WTC11 (cell line): ENCODE data around the gene LRRC10. TPM values are rescaled to one million over a fixed set of nuclear protein-coding genes. Genes with fewer than 3 reads are reported as not detected.

Source experiments
- ATAC-seq: fragments of 200-7000 bp; cut with Tn5 transposase; 2 replicates; pipeline ENCODE4 v1.10.0; 2021; ENCODE audit warnings: mild to moderate bottlenecking, moderate library complexity
- CTCF ChIA-PET: fragments of 300-600 bp; sonication (Branson Sonifier 250); formaldehyde crosslinking; loops from one replicate; lab custom pipeline; 2021; ENCODE audit warnings: antibody characterized with exemption; lab: Charles Lee
- POLR2A ChIA-PET: fragments of 350-600 bp; sonication (Branson Sonifier 250); formaldehyde crosslinking; loops from one replicate; lab custom pipeline; 2021; ENCODE audit warnings: antibody characterized with exemption; lab: Charles Lee
- DNase-seq: peaks from one replicate; pipeline ENCODE4 v3.0.0; 2021; ENCODE audit warnings: low spot score
- H3K27ac Mint-ChIP-seq: 2 replicates; pipeline ENCODE4 v1.8.0; 2021; ENCODE audit warnings: mixed read lengths
- H3K27me3 Mint-ChIP-seq: 2 replicates; pipeline ENCODE4 v1.8.0; 2021; ENCODE audit warnings: low read depth, mild to moderate bottlenecking, moderate library complexity, mixed read lengths
- H3K36me3 Mint-ChIP-seq: 2 replicates; pipeline ENCODE4 v1.8.0; 2021; ENCODE audit warnings: mixed read lengths
- H3K4me1 Mint-ChIP-seq: 2 replicates; pipeline ENCODE4 v1.8.0; 2022; ENCODE audit warnings: mixed read lengths
- H3K4me3 Mint-ChIP-seq: 2 replicates; pipeline ENCODE4 v1.8.0; 2021; ENCODE audit warnings: mild to moderate bottlenecking, moderate library complexity, mixed read lengths
- H3K9me3 Mint-ChIP-seq: 2 replicates; pipeline ENCODE4 v1.8.0; 2021; ENCODE audit warnings: mixed read lengths
- CREB1 ChIP-seq: sonication (generic); formaldehyde crosslinking; IDR thresholded peaks from 2 replicates; pipeline ENCODE4 v1.8.0; 2023; ENCODE audit warnings: mild to moderate bottlenecking, missing genetic modification reagents
- GRHL2 ChIP-seq: fragments of 250-450 bp; sonication (Bioruptor Pico); IDR thresholded peaks from 2 replicates; pipeline ENCODE4 v1.8.0; 2022; ENCODE audit warnings: mild to moderate bottlenecking, moderate library complexity; ENCODE audit not compliant: insufficient replicate concordance, severe bottlenecking
- NFE2L1 ChIP-seq: sonication (generic); formaldehyde crosslinking; IDR thresholded peaks from 2 replicates; pipeline ENCODE4 v1.8.1; 2023; ENCODE audit warnings: missing genetic modification reagents
- NFYB ChIP-seq: sonication (generic); formaldehyde crosslinking; conservative IDR thresholded peaks from 2 replicates; pipeline ENCODE4 v1.8.0; 2022; ENCODE audit warnings: low read depth, missing genetic modification reagents
- OVOL2 ChIP-seq: fragments of 250-450 bp; sonication (Bioruptor Pico); IDR thresholded peaks from 2 replicates; pipeline ENCODE4 v1.9.0; 2021; ENCODE audit warnings: mild to moderate bottlenecking, borderline replicate concordance
- PRRX2 ChIP-seq: fragments of 250-450 bp; sonication (Bioruptor Pico); IDR thresholded peaks from 2 replicates; pipeline ENCODE4 v1.8.0; 2021; ENCODE audit warnings: mild to moderate bottlenecking
- RORB ChIP-seq: fragments of 250-450 bp; sonication (Bioruptor Pico); IDR thresholded peaks from 2 replicates; pipeline ENCODE4 v1.9.0; 2021; ENCODE audit warnings: mild to moderate bottlenecking
- SOX15 ChIP-seq: fragments of 250-450 bp; sonication (Bioruptor Pico); IDR thresholded peaks from 2 replicates; pipeline ENCODE4 v1.9.0; 2021; ENCODE audit warnings: mild to moderate bottlenecking
- TCF7 ChIP-seq: sonication (generic); formaldehyde crosslinking; IDR thresholded peaks from 2 replicates; pipeline ENCODE4 v1.8.0; 2022; ENCODE audit warnings: mild to moderate bottlenecking, low read depth, missing genetic modification reagents, moderate library complexity
- TP53 ChIP-seq: sonication (generic); formaldehyde crosslinking; IDR thresholded peaks from 2 replicates; pipeline ENCODE4 v1.8.1; 2023; ENCODE audit warnings: mild to moderate bottlenecking, missing genetic modification reagents
- ZBTB21 ChIP-seq: sonication (generic); formaldehyde crosslinking; IDR thresholded peaks from 2 replicates; pipeline ENCODE4 v1.8.1; 2023; ENCODE audit warnings: mild to moderate bottlenecking, missing genetic modification reagents, borderline replicate concordance
- ZNF219 ChIP-seq: sonication (generic); formaldehyde crosslinking; IDR thresholded peaks from 2 replicates; pipeline ENCODE4 v1.8.0; 2023; ENCODE audit warnings: missing genetic modification reagents, mild to moderate bottlenecking, borderline replicate concordance
- ZNF232 ChIP-seq: sonication (generic); formaldehyde crosslinking; IDR thresholded peaks from 2 replicates; pipeline ENCODE4 v1.8.0; 2022; ENCODE audit warnings: mild to moderate bottlenecking, missing genetic modification reagents
- ZNF317 ChIP-seq: sonication (generic); formaldehyde crosslinking; IDR thresholded peaks from 2 replicates; pipeline ENCODE4 v1.8.1; 2023; ENCODE audit warnings: low read depth, mild to moderate bottlenecking, moderate library complexity, missing genetic modification reagents, borderline replicate concordance
- ZNF423 ChIP-seq: fragments of 250-450 bp; sonication (Bioruptor Pico); IDR thresholded peaks from 2 replicates; pipeline ENCODE4 v2.1.2; 2022; ENCODE audit warnings: mild to moderate bottlenecking, moderate library complexity
- total RNA-seq: library from RNA; stranded (reverse); gene quantifications from 3 replicates; pipeline ENCODE4 v1.2.3, GENCODE V29; 2021
- TF ChIP-seq, protein P1 (sequence below): sonication (generic); formaldehyde crosslinking; IDR thresholded peaks from 2 replicates; pipeline ENCODE4 v1.8.0; 2022; ENCODE audit warnings: mild to moderate bottlenecking, missing genetic modification reagents
- TF ChIP-seq, protein P2 (sequence below): sonication (generic); formaldehyde crosslinking; IDR thresholded peaks from 2 replicates; pipeline ENCODE4 v1.8.1; 2022; ENCODE audit warnings: low read depth, mild to moderate bottlenecking, moderate library complexity, missing genetic modification reagents, borderline replicate concordance
- TF ChIP-seq, protein P3 (sequence below): sonication (generic); formaldehyde crosslinking; IDR thresholded peaks from 2 replicates; pipeline ENCODE4 v1.8.0; 2022; ENCODE audit warnings: mild to moderate bottlenecking, missing genetic modification reagents
- TF ChIP-seq, protein P4 (sequence below): sonication (generic); formaldehyde crosslinking; IDR thresholded peaks from 2 replicates; pipeline ENCODE4 v1.8.1; 2023; ENCODE audit warnings: mild to moderate bottlenecking, missing genetic modification reagents, moderate library complexity
- TF ChIP-seq, protein P5 (sequence below): sonication (generic); formaldehyde crosslinking; IDR thresholded peaks from 2 replicates; pipeline ENCODE4 v1.8.1; 2023; ENCODE audit warnings: mild to moderate bottlenecking, missing genetic modification reagents, borderline replicate concordance
- TF ChIP-seq, protein P6 (sequence below): sonication (generic); formaldehyde crosslinking; conservative IDR thresholded peaks from 2 replicates; pipeline ENCODE4 v1.8.1; 2022; ENCODE audit warnings: mild to moderate bottlenecking, missing genetic modification reagents
- TF ChIP-seq, protein P7 (sequence below): fragments of 250-450 bp; sonication (Bioruptor Pico); IDR thresholded peaks from 2 replicates; pipeline ENCODE4 v1.9.0; 2021; ENCODE audit warnings: moderate library complexity, mild to moderate bottlenecking, inconsistent platforms, borderline replicate concordance
- TF ChIP-seq, protein P8 (sequence below): sonication (generic); formaldehyde crosslinking; IDR thresholded peaks from 2 replicates; pipeline ENCODE4 v1.8.1; 2023; ENCODE audit warnings: mild to moderate bottlenecking, moderate library complexity, missing genetic modification reagents

Gene LRRC10
- total RNA-seq, 1 experiment from 2014 or later = not detected

DNA sequence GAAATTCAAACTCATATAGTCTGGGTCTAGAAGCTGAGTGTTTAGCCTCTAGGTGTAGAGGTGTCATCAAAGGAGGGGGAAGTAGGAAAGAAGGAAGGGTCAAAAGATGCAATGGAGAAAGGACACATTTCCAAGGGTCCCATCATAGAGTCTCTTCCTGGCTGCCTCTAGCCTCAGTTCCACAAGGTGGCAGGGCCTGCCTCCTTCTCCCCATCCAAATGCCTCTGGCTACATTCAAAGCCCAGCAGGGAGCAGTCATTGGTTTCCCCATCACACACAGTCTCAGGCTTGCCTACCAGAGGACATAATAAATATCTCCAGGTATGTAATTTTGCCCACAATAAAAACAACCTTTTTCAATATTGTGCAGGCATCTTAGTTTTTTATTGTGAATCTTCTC, 27.5 kb downstream of the LRRC10 start:
- TF ChIP-seq, protein P1, sequence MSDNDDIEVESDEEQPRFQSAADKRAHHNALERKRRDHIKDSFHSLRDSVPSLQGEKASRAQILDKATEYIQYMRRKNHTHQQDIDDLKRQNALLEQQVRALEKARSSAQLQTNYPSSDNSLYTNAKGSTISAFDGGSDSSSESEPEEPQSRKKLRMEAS (CRISPR knock-in tag) = no peak
- TF ChIP-seq, protein P2, sequence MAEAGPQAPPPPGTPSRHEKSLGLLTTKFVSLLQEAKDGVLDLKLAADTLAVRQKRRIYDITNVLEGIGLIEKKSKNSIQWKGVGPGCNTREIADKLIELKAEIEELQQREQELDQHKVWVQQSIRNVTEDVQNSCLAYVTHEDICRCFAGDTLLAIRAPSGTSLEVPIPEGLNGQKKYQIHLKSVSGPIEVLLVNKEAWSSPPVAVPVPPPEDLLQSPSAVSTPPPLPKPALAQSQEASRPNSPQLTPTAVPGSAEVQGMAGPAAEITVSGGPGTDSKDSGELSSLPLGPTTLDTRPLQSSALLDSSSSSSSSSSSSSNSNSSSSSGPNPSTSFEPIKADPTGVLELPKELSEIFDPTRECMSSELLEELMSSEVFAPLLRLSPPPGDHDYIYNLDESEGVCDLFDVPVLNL = no peak
- TF ChIP-seq ZNF219 (CRISPR knock-in tag) = no peak
- no peak for TF ChIP-seq NFYB (CRISPR knock-in tag)
- TF ChIP-seq, protein P3, sequence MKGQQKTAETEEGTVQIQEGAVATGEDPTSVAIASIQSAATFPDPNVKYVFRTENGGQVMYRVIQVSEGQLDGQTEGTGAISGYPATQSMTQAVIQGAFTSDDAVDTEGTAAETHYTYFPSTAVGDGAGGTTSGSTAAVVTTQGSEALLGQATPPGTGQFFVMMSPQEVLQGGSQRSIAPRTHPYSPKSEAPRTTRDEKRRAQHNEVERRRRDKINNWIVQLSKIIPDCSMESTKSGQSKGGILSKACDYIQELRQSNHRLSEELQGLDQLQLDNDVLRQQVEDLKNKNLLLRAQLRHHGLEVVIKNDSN (CRISPR knock-in tag) = no peak
- no peak for TF ChIP-seq ZNF317 (CRISPR knock-in tag)
- no peak for TF ChIP-seq ZNF423 (CRISPR knock-in tag)
- no peak for TF ChIP-seq SOX15 (CRISPR knock-in tag)
- ChIA-PET POLR2A (no interaction called here), CTCF (interaction anchor here (1.0 to 4.5 kb wide), 2 partner anchors 13 to 16 kb away, joined by 4 to 34 read pairs; no protein-coding TSS in a partner anchor)
- Mint-ChIP-seq H3K4me1 (peaks cover 20% of the 10 kb centered on the region), H3K4me3 (no peak overlapping the region), H3K27ac (no peak overlapping the region), H3K9me3 (no peaks in the 10 kb centered on the region), H3K36me3 (peaks cover 17% of the 10 kb centered on the region), H3K27me3 (no peaks in the 10 kb centered on the region; the same call in 1 of the 2 replicates)
- ATAC-seq (peak; percentile 56), DNase-seq (peak; percentile 44)

DNA sequence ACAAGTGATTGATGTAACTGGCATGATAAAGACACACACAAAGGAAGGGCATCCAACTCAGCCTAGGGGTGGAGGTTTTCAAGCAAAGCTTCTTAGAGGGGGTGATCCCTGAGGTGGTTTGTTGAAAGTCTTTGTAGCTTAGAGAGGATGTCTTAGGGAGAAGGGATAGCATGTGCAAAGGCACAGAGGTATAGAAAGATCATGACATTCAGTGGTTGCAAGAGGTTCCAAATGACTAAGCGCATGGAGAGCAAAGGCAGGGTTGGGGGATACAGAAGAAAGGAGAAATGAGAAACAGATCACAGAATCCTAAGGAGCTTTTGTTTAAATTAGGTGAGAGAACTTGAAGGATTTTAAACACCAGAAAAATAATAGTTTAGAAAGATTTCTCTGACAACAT, 30.6 kb downstream of the LRRC10 start:
- no peaks in the 10 kb centered on the region; the same call in 1 of the 2 replicates for H3K27me3 Mint-ChIP-seq
- H3K27ac Mint-ChIP-seq = no peak overlapping the region
- ChIA-PET POLR2A (no interaction called here), CTCF (interaction anchor here (0.6 to 4.5 kb wide), 4 partner anchors 10 to 289 kb away, joined by 3 to 34 read pairs (median 4); no protein-coding TSS in a partner anchor)
- H3K4me1 Mint-ChIP-seq = peaks cover 15% of the 10 kb centered on the region
- no peaks in the 10 kb centered on the region for H3K9me3 Mint-ChIP-seq
- no peaks in the 10 kb centered on the region; the same call in 1 of the 2 replicates for H3K36me3 Mint-ChIP-seq
- DNase-seq = no peak
- ATAC-seq = no peak
- no peak overlapping the region for H3K4me3 Mint-ChIP-seq
- no peak for TF ChIP-seq ZBTB21
- no peak for TF ChIP-seq PRRX2 (CRISPR knock-in tag)
- no peak for TF ChIP-seq RORB (CRISPR knock-in tag)
- no peak for TF ChIP-seq CREB1 (CRISPR knock-in tag)
- TF ChIP-seq, protein P4, sequence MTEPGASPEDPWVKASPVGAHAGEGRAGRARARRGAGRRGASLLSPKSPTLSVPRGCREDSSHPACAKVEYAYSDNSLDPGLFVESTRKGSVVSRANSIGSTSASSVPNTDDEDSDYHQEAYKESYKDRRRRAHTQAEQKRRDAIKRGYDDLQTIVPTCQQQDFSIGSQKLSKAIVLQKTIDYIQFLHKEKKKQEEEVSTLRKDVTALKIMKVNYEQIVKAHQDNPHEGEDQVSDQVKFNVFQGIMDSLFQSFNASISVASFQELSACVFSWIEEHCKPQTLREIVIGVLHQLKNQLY (CRISPR knock-in tag) = no peak
- no peak for TF ChIP-seq OVOL2
- TF ChIP-seq, protein P2 = no peak
- TF ChIP-seq, protein P5, sequence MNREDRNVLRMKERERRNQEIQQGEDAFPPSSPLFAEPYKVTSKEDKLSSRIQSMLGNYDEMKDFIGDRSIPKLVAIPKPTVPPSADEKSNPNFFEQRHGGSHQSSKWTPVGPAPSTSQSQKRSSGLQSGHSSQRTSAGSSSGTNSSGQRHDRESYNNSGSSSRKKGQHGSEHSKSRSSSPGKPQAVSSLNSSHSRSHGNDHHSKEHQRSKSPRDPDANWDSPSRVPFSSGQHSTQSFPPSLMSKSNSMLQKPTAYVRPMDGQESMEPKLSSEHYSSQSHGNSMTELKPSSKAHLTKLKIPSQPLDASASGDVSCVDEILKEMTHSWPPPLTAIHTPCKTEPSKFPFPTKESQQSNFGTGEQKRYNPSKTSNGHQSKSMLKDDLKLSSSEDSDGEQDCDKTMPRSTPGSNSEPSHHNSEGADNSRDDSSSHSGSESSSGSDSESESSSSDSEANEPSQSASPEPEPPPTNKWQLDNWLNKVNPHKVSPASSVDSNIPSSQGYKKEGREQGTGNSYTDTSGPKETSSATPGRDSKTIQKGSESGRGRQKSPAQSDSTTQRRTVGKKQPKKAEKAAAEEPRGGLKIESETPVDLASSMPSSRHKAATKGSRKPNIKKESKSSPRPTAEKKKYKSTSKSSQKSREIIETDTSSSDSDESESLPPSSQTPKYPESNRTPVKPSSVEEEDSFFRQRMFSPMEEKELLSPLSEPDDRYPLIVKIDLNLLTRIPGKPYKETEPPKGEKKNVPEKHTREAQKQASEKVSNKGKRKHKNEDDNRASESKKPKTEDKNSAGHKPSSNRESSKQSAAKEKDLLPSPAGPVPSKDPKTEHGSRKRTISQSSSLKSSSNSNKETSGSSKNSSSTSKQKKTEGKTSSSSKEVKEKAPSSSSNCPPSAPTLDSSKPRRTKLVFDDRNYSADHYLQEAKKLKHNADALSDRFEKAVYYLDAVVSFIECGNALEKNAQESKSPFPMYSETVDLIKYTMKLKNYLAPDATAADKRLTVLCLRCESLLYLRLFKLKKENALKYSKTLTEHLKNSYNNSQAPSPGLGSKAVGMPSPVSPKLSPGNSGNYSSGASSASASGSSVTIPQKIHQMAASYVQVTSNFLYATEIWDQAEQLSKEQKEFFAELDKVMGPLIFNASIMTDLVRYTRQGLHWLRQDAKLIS (CRISPR knock-in tag) = no peak
- no peak for TF ChIP-seq TCF7
- TF ChIP-seq, protein P6, sequence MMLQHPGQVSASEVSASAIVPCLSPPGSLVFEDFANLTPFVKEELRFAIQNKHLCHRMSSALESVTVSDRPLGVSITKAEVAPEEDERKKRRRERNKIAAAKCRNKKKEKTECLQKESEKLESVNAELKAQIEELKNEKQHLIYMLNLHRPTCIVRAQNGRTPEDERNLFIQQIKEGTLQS (CRISPR knock-in tag) = no peak
- TF ChIP-seq TP53 = no peak
- TF ChIP-seq, protein P7, sequence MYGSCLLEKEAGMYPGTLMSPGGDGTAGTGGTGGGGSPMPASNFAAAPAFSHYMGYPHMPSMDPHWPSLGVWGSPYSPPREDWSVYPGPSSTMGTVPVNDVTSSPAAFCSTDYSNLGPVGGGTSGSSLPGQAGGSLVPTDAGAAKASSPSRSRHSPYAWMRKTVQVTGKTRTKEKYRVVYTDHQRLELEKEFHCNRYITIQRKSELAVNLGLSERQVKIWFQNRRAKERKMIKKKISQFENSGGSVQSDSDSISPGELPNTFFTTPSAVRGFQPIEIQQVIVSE (CRISPR knock-in tag) = no peak
- TF ChIP-seq, protein P8, sequence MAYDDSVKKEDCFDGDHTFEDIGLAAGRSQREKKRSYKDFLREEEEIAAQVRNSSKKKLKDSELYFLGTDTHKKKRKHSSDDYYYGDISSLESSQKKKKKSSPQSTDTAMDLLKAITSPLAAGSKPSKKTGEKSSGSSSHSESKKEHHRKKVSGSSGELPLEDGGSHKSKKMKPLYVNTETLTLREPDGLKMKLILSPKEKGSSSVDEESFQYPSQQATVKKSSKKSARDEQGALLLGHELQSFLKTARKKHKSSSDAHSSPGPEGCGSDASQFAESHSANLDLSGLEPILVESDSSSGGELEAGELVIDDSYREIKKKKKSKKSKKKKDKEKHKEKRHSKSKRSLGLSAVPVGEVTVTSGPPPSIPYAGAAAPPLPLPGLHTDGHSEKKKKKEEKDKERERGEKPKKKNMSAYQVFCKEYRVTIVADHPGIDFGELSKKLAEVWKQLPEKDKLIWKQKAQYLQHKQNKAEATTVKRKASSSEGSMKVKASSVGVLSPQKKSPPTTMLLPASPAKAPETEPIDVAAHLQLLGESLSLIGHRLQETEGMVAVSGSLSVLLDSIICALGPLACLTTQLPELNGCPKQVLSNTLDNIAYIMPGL (CRISPR knock-in tag) = no peak
- no peak for TF ChIP-seq ZNF232
- TF ChIP-seq NFE2L1 (CRISPR knock-in tag) = no peak
- TF ChIP-seq GRHL2 (CRISPR knock-in tag) = no peak
